Breast epithelium (tissue), 3 donors: ENCODE measurements around the gene CPB2.

Source experiments
- CTCF ChIP-seq, 3 donors: fragments of 450-650 bp; IDR thresholded peaks; one replicate each; pipeline ENCODE4 v1.5.1; 2016 to 2017; ENCODE audit warnings: antibody characterized with exemption in 3 of 3, mild to moderate bottlenecking in 3 of 3, moderate library complexity in 3 of 3
- POLR2A ChIP-seq: fragments of 450-650 bp; IDR thresholded peaks from one replicate; pipeline ENCODE4 v1.6.1; 2016; ENCODE audit warnings: antibody characterized with exemption, mild to moderate bottlenecking, moderate library complexity
- POLR2AphosphoS5 ChIP-seq, 3 donors: sonication (generic); formaldehyde crosslinking; IDR thresholded peaks; one replicate each; pipeline ENCODE4 v1.6.1; 2017; ENCODE audit warnings: antibody characterized with exemption in 3 of 3

GRCh38 chr13:46032341-46032740, 72.5 kb downstream of the CPB2 start:
- TF ChIP-seq CTCF (IDR thresholded peaks at IDR 0.05) = no peak
- TF ChIP-seq POLR2AphosphoS5 (IDR thresholded peaks at IDR 0.05) = no peak
- TF ChIP-seq POLR2A = no peak
